ENCODE results near the gene RNU6-1.

GRCh38 chr15:67836955-67837354 lies 2.9 kb downstream of the RNU6-1 start:
- no peak for TF ChIP-seq CTCF (IDR thresholded peaks at IDR 0.05)
- no peak for TF ChIP-seq EZH2 (IDR thresholded peaks at IDR 0.05; ENCODE audit: borderline replicate concordance, insufficient read depth, low read depth, low read length, poor library complexity, severe bottlenecking)

All from B cell (primary cell).